Stimulated activated CD8-positive, alpha-beta memory T cell treated with anti-CD3 and anti-CD28 coated beads, Interleukin-15, amount 100 ng/mL, for 48 hours (primary cell): ENCODE measurements around the gene MINPP1.
"Not testable (repeated sequence)": the region's sequence is repeated elsewhere in the genome, so short reads cannot be mapped to it uniquely, and the experiment has no call there.

Source experiments
- DNase-seq, 2 donors: peaks; one replicate each; pipeline ENCODE4 v3.0.0-alpha.2; 2020; ENCODE audit warnings: low read depth in 2 of 2

The MINPP1 gene

GRCh38 chr10:87575851-87576250, 71.2 kb downstream of the MINPP1 start:
- no peak for DNase-seq

- DNase-seq = no peak
Observed at GRCh38 chr10:87578160-87578841, 73.6 kb downstream of the MINPP1 start.

GRCh38 chr10:87578842-87579401, 74.2 kb downstream of the MINPP1 start:
- no peak for DNase-seq

GRCh38 chr10:87579563-87579962, 74.9 kb downstream of the MINPP1 start:
- DNase-seq = no peak

- DNase-seq = no peak
Observed at GRCh38 chr10:87580016-87580415, 75.3 kb downstream of the MINPP1 start.

- DNase-seq = no peak
Observed at GRCh38 chr10:87585565-87586514, 81.1 kb downstream of the MINPP1 start.

GRCh38 chr10:87589645-87590051, 85.0 kb downstream of the MINPP1 start:
- no peak for DNase-seq

GRCh38 chr10:87590705-87591588, 86.3 kb downstream of the MINPP1 start:
- no peak for DNase-seq

GRCh38 chr10:87591589-87591886, 86.8 kb downstream of the MINPP1 start:
- no peak for DNase-seq

GRCh38 chr10:87592920-87593319, 88.2 kb downstream of the MINPP1 start:
- DNase-seq = not testable (repeated sequence)

GRCh38 chr10:87593702-87594101, 89.0 kb downstream of the MINPP1 start:
- DNase-seq = no peak

- no peak for DNase-seq
Observed at GRCh38 chr10:87594181-87594580, 89.5 kb downstream of the MINPP1 start.

- DNase-seq = no peak
Observed at GRCh38 chr10:87594864-87595263, 90.2 kb downstream of the MINPP1 start.

- no peak for DNase-seq
Observed at GRCh38 chr10:87596351-87596750, 91.7 kb downstream of the MINPP1 start.

- DNase-seq = no peak
Observed at GRCh38 chr10:87598700-87599099, 94.0 kb downstream of the MINPP1 start.

- no peak for DNase-seq
Observed at GRCh38 chr10:87600581-87600980, 95.9 kb downstream of the MINPP1 start.
